Rectal smooth muscle tissue (tissue), 1 donor: Measurements from ENCODE around the gene SRC.
A peak's percentile ranks its signal among the peaks of the same experiment; 100 is the strongest.

Experiments
- H3K27ac ChIP-seq: one replicate; pipeline ENCODE4 v1.7.0; 2013; ENCODE audit warnings: low read depth, low read length, inconsistent platforms
- H3K27me3 ChIP-seq: one replicate; pipeline ENCODE4 v1.7.0; 2013; ENCODE audit warnings: low read length; ENCODE audit not compliant: control insufficient read depth, insufficient read depth
- H3K36me3 ChIP-seq: one replicate; pipeline ENCODE4 v1.7.0; 2013; ENCODE audit warnings: low read length; ENCODE audit not compliant: control insufficient read depth, insufficient read depth
- H3K4me1 ChIP-seq: one replicate; pipeline ENCODE4 v1.7.0; 2013; ENCODE audit warnings: low read length; ENCODE audit not compliant: control insufficient read depth, insufficient read depth
- H3K4me3 ChIP-seq: one replicate; pipeline ENCODE4 v1.7.0; 2013; ENCODE audit warnings: low read length
- H3K9ac ChIP-seq: one replicate; pipeline ENCODE4 v1.7.0; 2013; ENCODE audit warnings: low read length

SRC gene

GRCh38 chr20:37308086-37309050, 37.6 kb upstream of the SRC start:
- Histone ChIP-seq H3K36me3 (peaks cover 12% of the 10 kb centered on the region), H3K4me1 (peaks cover 19% of the 10 kb centered on the region), H3K27me3 (no peaks in the 10 kb centered on the region), H3K4me3 (no peak overlapping the region), H3K9ac (no peak overlapping the region), H3K27ac (no peak overlapping the region)

- Histone ChIP-seq H3K27me3 (no peaks in the 10 kb centered on the region), H3K36me3 (peaks cover 7% of the 10 kb centered on the region), H3K4me3 (no peak overlapping the region), H3K27ac (no peak overlapping the region), H3K4me1 (peaks cover 27% of the 10 kb centered on the region), H3K9ac (no peak overlapping the region)
These were observed 36.6 kb upstream of the SRC start for GRCh38 chr20:37309290-37309689.

GRCh38 chr20:37309936-37310590, 35.9 kb upstream of the SRC start:
- no peaks in the 10 kb centered on the region for H3K27me3 ChIP-seq
- peaks cover 31% of the 10 kb centered on the region for H3K4me1 ChIP-seq
- H3K9ac ChIP-seq: no peak overlapping the region
- no peak overlapping the region for H3K27ac ChIP-seq
- peaks cover 7% of the 10 kb centered on the region for H3K36me3 ChIP-seq
- H3K4me3 ChIP-seq: no peak overlapping the region

DNA sequence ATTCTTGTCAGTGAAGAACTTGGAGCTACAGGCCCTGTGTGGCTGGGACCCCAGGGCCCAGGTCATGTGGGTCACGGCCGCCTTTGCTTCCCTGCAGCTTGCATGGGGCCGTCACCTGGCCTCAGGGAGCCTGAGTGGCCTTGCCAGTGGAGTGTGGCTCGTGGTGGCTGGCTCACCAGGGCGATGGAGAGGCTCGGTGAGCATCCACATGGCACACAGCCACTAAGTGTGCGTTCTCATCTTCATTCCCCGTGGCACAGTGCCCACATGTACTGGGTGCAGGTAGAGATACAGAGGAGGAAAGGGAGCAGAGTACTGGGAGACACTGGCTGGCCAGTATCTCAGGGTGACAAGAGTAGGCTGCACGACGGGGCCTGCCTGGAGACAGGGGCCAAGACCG, 35.0 kb upstream of the SRC start:
- Histone ChIP-seq H3K27ac (no peak overlapping the region), H3K4me3 (no peak overlapping the region), H3K27me3 (no peaks in the 10 kb centered on the region), H3K4me1 (peaks cover 32% of the 10 kb centered on the region), H3K36me3 (peaks cover 7% of the 10 kb centered on the region), H3K9ac (no peak overlapping the region)

GRCh38 chr20:37311710-37312355, 34.1 kb upstream of the SRC start:
- Histone ChIP-seq H3K36me3 (peaks cover 12% of the 10 kb centered on the region), H3K9ac (no peak overlapping the region), H3K27me3 (no peaks in the 10 kb centered on the region), H3K4me1 (peaks cover 35% of the 10 kb centered on the region), H3K4me3 (no peak overlapping the region), H3K27ac (peak overlapping the region; percentile 4)

- Histone ChIP-seq H3K27ac (peak overlapping the region; percentile 85), H3K27me3 (no peaks in the 10 kb centered on the region), H3K4me3 (no peak overlapping the region), H3K9ac (peak overlapping the region; percentile 14), H3K36me3 (peaks cover 17% of the 10 kb centered on the region), H3K4me1 (peaks cover 35% of the 10 kb centered on the region)
These were observed 32.3 kb upstream of the SRC start for GRCh38 chr20:37313546-37314091.

DNA sequence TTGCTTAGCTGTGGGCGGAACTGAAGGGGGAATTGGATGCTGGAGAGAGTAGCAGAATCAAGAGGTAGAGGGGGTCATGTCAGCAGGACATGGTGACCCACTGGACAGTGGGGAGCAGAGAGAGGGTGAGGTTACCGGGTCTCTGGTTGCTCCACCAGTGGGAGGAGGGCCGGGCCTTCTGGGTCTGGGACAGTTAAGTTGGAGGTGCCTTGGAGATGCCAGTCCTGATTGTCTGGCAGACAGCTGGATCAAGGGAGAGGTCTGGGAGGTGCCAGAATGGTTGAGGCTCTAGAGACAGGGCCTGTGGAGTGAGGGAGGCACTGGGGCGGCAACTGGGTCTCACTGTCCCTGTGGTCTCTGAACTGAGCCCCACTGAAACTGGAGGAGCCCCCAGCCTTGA, 31.8 kb upstream of the SRC start:
- Histone ChIP-seq H3K36me3 (peaks cover 16% of the 10 kb centered on the region), H3K27me3 (no peaks in the 10 kb centered on the region), H3K4me1 (peaks cover 35% of the 10 kb centered on the region), H3K4me3 (no peak overlapping the region), H3K27ac (peak overlapping the region; percentile 85), H3K9ac (peak overlapping the region; percentile 14)

DNA sequence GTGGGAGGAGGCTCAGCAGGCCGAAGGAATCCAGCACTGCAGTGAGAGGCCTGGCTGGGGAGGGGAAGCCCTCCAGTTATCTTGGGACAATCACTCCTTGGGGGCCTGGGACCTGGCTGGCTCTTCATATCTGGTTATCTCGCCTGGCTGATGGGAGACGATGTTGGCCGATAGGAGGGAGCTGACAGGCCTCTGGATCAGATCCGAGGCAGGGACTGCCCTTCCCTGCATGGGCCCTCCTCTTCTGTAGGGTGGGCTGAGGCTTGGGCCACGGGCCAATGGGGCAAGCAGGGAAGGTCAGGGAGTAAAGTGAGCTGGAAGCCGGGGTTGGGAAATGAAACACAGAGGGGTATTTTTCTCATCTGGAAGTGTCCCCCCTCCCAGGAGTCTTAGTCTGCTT, 31.3 kb upstream of the SRC start:
- Histone ChIP-seq H3K4me1 (peaks cover 35% of the 10 kb centered on the region), H3K9ac (peak overlapping the region; percentile 14), H3K27ac (peak overlapping the region; percentile 85), H3K36me3 (peaks cover 13% of the 10 kb centered on the region), H3K27me3 (no peaks in the 10 kb centered on the region), H3K4me3 (no peak overlapping the region)

DNA sequence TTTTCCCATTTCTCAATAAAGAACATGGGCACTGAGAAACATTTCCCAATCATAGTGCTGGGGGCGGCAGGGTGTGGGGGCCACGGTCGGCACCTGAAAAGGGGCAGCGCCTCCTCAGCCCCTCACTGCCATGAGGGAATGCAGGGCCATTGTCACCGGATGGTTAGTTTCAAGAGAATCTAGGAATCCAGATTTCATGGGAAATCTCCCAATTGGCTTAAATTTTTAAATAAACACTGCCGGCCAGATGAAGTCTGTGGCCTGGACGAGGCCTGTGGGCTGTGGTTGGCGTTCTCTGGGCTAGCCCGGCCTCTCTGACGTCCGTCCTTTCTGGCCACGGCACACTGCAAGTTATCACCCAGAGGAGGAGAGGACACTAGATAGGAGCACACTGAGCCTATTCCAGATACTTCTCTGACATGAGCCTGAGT, 30.9 kb upstream of the SRC start:
- Histone ChIP-seq H3K27ac (peak overlapping the region; percentile 85), H3K27me3 (no peaks in the 10 kb centered on the region), H3K4me3 (peak overlapping the region; percentile 10), H3K36me3 (peaks cover 13% of the 10 kb centered on the region), H3K4me1 (peaks cover 38% of the 10 kb centered on the region), H3K9ac (no peak overlapping the region)

- Histone ChIP-seq H3K4me3 (peak overlapping the region; percentile 10), H3K36me3 (peaks cover 9% of the 10 kb centered on the region), H3K27me3 (no peaks in the 10 kb centered on the region), H3K27ac (peak overlapping the region; percentile 85), H3K4me1 (peaks cover 38% of the 10 kb centered on the region), H3K9ac (no peak overlapping the region)
These were observed 30.4 kb upstream of the SRC start for GRCh38 chr20:37315452-37316110.

DNA sequence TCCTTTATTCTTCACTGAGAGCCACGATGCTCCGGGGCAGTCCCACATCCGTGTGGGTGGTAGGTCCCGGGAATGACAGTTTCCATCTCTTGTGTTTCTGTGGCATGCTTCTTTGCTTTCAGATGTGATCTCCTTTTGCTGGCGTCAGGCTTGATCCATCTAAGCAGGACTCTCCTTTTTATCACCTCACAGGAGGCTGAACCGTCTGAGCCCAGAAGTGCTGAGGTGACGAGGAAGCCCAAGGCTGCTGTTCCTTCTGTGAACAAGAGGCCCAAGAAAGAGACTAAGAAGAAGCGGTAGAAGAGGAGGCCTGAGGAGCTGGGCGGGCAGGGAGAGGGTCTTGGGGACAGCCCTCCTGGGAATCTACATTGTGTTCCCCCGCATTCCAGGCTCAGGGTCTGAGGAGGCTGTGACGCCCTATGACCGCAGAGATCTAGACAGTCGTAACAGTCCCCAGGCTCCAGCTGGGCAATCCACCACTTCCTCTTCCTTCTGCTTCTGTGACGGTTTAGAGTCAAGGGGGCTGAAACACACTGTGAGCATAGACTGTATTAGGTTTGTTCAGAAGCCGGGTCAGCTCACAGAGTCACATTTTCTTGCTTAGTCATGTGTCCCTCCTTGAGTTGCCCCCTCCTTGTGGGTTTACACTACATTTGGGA, 29.7 kb upstream of the SRC start:
- H3K9ac ChIP-seq: no peak overlapping the region
- H3K4me1 ChIP-seq: peaks cover 38% of the 10 kb centered on the region
- H3K27me3 ChIP-seq: no peaks in the 10 kb centered on the region
- H3K36me3 ChIP-seq: peaks cover 9% of the 10 kb centered on the region
- peak overlapping the region; percentile 85 for H3K27ac ChIP-seq
- H3K4me3 ChIP-seq: no peak overlapping the region
